ENCODE data around the gene TCF3.

Gene TCF3

GRCh38 chr19:1615156-1615765, 37.2 kb downstream of the TCF3 start:
- TF ChIP-seq ZFX (IDR thresholded peaks at IDR 0.05; ENCODE audit: borderline replicate concordance) (no peak), CTCF (IDR thresholded peaks at IDR 0.05) (no peak)
- no peak overlapping the region for H3K27ac ChIP-seq

- H3K27ac ChIP-seq: no peak overlapping the region
- no peak for TF ChIP-seq ZFX (IDR thresholded peaks at IDR 0.05; ENCODE audit: borderline replicate concordance)
Observed at GRCh38 chr19:1613808-1614570, 38.4 kb downstream of the TCF3 start.

- H3K27ac ChIP-seq: no peak overlapping the region
- TF ChIP-seq ZFX (IDR thresholded peaks at IDR 0.05; ENCODE audit: borderline replicate concordance): no peak
- no peak for TF ChIP-seq CTCF (IDR thresholded peaks at IDR 0.05)
Observed at GRCh38 chr19:1613146-1613545, 39.3 kb downstream of the TCF3 start.

- TF ChIP-seq CTCF (IDR thresholded peaks at IDR 0.05): no peak
Observed at GRCh38 chr19:1612114-1613086, 40.0 kb downstream of the TCF3 start.

GRCh38 chr19:1611353-1611752, 41.1 kb downstream of the TCF3 start:
- H3K27ac ChIP-seq: no peak overlapping the region
- TF ChIP-seq CTCF (IDR thresholded peaks at IDR 0.05): no peak
- TF ChIP-seq ZFX (IDR thresholded peaks at IDR 0.05; ENCODE audit: borderline replicate concordance): no peak

More at GRCh38 chr19:1612114-1613086, 40.0 kb downstream of the TCF3 start:
- H3K27ac ChIP-seq: no peak overlapping the region

GRCh38 chr19:1610579-1610978, 41.8 kb downstream of the TCF3 start:
- H3K27ac ChIP-seq: no peak overlapping the region
- TF ChIP-seq ZFX (IDR thresholded peaks at IDR 0.05; ENCODE audit: borderline replicate concordance) (no peak), CTCF (IDR thresholded peaks at IDR 0.05) (no peak)

- H3K27ac ChIP-seq: peak overlapping the region; percentile 8; the same call in 1 of the 2 replicates
- no peak for TF ChIP-seq CTCF (IDR thresholded peaks at IDR 0.05)
- no peak for TF ChIP-seq ZFX (IDR thresholded peaks at IDR 0.05; ENCODE audit: borderline replicate concordance)
Observed at GRCh38 chr19:1609680-1610474, 42.5 kb downstream of the TCF3 start.

All from 22Rv1 (cell line).